DMS114 treated with DMSO at 0.1 percent for 48 hours (cell line): ENCODE measurements around the gene ADGRG2.

Experiments
- DNase-seq: peaks from one replicate; lab custom pipeline; 2025; ENCODE audit not compliant: unreplicated experiment; lab: John Stamatoyannopoulos, UW

ADGRG2 gene

DNA sequence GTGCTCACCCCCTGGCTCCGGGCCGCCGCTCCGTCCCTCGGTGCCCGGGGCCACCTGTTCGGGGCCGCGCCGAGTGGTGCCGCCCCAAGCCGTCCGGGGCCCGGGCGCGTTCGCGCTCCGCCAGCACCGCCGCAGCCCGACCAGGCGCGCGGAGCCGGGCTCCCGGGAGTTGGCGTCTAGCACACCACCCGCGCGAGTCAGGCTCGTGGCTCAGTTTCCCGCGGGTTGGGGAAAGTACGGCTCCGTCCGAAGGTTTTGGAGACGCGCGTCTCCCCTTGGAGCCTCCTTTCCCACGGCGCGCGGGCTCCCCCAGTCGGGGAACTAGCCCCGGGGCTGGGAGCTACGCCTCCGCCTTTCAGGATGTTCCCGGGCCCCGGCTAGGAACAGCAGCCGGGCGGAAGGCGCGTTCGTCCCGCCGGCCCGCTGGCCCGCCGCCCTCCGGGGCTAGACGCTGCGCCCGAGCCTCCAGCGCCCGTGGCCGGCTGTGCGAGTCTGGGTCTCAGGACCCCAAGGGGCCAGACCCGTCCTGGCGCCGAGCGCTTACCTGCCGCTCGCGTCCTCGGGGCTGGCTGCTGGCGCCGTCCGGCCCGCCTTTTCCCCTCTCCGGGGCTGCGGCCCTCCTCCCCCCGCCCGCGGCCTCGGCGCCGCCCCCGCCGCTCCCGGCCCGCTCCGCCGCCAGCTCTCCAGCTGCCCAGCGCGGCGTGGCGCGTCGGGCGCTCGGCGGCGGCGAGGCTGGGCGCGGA, at the start of gene ADGRG2:
TSS of gene ADGRG2 (minus strand) at position 571 of the 743 bp plus-strand sequence. CDS start 53,634 bp downstream, outside the sequence.
- no peak for DNase-seq

- no peak for DNase-seq
These were observed 46.3 kb upstream of the ADGRG2 start for GRCh38 chrX:19168609-19169008.

- DNase-seq: no peak
These were observed 40.6 kb upstream of the ADGRG2 start for GRCh38 chrX:19162851-19163250.

DNA sequence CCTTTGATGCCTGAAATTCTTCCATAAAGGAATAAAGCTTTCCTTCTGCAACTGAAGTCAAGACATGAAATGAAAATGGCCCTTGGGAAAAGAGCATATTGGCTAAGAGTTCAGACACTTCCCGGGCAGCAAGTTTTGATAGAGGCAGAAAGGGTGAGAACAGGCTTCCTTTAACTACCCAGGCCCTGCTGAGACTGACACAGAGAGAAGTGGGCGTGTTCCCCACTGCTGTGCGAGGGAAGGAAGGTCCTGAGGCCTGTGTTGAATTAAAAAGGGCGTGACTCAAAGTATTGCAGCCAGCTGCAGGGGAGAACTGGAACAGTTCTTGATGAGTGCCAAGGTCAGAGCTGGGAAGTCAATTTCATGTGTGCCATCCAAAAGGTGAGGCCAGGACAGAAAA, 33.9 kb upstream of the ADGRG2 start:
- DNase-seq: no peak

- DNase-seq: no peak
These were observed 30.5 kb upstream of the ADGRG2 start for GRCh38 chrX:19152762-19153161.

- DNase-seq: no peak
These were observed 14.8 kb upstream of the ADGRG2 start for GRCh38 chrX:19137067-19137466.

DNA sequence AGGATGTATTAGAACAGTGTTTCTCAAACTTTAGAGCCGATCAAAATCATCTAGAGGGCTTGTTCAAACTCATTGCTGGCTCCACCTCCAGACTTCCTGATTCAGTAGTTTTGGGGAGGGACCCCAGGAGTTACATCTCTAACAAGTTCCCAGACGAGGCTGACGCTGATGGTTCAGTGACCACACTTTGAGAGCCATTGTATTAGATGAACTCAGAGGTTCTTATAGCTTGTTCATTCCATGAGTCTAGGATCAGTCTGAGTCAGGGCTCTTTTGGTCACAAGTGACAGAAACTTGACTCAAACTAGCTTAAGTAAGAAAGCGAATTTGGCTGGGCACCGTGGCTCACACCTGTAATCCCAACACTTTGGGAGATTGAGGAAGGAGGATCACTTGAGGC, 11.5 kb upstream of the ADGRG2 start:
- DNase-seq: no peak

GRCh38 chrX:19133231-19133630, 11.0 kb upstream of the ADGRG2 start:
- DNase-seq: no peak

- DNase-seq: no peak
These were observed 8.4 kb upstream of the ADGRG2 start for GRCh38 chrX:19130628-19131027.

GRCh38 chrX:19129694-19130093, 7.4 kb upstream of the ADGRG2 start:
- no peak for DNase-seq

- DNase-seq: no peak
These were observed 5.4 kb upstream of the ADGRG2 start for GRCh38 chrX:19127649-19128168.

DNA sequence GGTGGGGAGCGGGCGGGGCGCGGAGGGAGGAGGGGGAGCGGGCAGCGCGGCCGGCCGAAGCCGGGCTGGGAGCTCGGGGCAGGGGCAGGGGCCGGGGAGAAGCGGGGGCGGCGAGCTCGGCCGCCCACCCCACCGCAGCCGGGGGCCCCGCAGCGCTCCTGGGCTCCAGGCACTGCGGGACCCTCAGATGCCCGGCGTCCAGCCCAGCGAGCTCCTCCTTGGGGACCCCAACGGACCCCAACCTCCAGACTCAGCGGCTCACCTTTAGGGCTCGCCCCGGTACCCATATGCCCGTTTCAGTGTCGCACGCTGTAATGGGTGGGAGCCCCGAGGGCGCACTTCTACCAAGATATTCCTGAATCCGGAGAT, 357 bp upstream of the ADGRG2 start:
- DNase-seq: no peak

DNA sequence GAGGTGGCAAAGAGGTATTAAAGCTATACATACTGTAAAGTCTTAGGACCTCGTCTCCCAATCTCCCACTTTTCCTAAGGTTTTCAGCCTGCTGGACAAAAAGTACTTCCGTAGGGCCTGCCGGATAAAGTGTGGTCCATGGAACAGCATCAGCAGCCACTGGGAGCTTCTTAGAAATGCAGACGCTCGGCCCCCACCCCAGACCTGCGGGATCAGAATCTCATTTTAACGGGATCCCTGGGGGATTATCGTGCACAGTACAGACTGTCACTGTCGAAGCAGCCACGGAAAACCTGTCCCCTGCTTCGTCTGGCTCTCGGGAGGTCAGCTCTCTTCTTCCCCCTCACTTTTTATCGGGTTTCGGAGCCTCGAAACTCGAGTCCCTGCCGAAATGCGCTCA, 802 bp downstream of the ADGRG2 start:
- no peak for DNase-seq

- DNase-seq: no peak
These were observed 11.6 kb downstream of the ADGRG2 start for GRCh38 chrX:19110642-19111041.

GRCh38 chrX:19107035-19107434, 15.2 kb downstream of the ADGRG2 start:
- DNase-seq: no peak

- no peak for DNase-seq
These were observed 21.7 kb downstream of the ADGRG2 start for GRCh38 chrX:19100586-19100985.

DNA sequence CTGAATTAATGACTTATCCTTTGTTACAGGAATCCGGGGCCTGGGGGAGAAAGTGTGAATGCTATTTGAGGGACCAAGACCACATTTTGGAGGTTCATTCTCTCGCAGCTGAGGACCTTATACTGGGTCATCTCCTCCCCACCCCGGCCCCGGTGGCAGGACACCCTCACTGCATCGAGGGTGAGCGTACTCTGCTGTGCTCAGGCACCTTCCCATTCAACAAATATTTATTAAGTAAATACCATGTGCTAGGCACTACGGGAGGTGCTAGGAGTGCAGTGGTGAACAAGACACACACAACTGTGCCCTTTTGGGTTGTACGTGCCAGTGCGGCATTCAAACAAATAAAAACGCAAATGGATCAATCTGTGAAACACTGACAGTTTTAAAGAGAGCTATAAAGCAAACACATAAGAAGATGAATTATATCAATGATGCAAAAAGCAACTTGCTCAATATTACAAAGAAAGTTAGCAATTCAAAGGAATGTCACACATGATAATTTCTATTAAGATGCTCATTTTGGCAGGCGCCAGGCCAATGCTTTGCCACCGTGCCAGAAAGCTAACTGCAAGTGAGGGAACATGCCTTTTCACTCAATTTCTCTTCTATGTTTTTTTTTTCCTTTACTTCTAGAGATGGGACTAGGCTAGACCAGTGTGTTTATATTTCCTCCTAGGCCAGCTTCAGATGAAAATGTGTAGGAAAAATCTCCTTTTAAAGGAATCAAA, 24.6 kb downstream of the ADGRG2 start:
- DNase-seq: no peak

DNA sequence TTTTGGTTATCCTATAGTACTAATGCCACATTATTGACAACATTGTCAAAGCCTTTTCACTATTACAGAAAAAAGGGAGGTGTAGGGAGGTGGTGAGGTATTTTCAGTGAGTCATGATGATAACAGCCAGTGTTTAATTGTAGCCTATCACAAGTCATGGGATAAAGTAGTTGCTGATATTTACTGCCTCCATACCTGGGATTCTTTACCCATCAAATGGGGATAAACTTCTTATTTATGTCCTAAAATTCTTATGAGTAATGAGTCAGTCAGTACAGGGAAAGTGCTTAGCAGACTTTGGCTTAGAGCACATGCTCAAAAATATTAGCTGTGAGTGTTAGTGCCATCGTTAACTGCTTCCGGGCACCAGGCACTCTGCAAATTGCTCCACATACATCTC, 25.7 kb downstream of the ADGRG2 start:
- DNase-seq: no peak

- no peak for DNase-seq
These were observed 27.6 kb downstream of the ADGRG2 start for GRCh38 chrX:19094654-19095053.

DNA sequence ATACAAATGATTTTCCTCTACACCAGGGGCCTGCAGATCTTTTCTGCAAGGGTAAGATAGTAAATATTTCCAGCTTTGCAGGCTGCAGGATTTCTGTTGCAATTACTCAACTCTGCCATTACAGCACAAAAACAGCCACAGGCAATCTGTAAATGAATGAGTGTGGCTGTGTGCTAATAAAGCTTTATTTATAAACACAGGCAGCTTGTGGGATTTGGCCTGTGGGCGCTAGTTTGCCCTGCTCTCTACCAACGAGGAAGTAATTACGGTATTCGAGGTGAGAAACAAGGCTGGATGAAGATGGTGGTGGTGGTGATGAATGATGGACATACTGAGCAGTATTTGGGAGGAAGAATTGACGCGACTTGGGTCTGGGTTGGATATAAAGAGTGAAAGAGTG, 30.7 kb downstream of the ADGRG2 start:
- DNase-seq: no peak

GRCh38 chrX:19089555-19090040, 32.7 kb downstream of the ADGRG2 start:
- no peak for DNase-seq

GRCh38 chrX:19086102-19086772, 36.0 kb downstream of the ADGRG2 start:
- no peak for DNase-seq
